ENCODE results near the gene SLC16A5.
"Not testable (repeated sequence)": the region's sequence is repeated elsewhere in the genome, so short reads cannot be mapped to it uniquely, and the experiment has no call there.

The SLC16A5 gene

DNA sequence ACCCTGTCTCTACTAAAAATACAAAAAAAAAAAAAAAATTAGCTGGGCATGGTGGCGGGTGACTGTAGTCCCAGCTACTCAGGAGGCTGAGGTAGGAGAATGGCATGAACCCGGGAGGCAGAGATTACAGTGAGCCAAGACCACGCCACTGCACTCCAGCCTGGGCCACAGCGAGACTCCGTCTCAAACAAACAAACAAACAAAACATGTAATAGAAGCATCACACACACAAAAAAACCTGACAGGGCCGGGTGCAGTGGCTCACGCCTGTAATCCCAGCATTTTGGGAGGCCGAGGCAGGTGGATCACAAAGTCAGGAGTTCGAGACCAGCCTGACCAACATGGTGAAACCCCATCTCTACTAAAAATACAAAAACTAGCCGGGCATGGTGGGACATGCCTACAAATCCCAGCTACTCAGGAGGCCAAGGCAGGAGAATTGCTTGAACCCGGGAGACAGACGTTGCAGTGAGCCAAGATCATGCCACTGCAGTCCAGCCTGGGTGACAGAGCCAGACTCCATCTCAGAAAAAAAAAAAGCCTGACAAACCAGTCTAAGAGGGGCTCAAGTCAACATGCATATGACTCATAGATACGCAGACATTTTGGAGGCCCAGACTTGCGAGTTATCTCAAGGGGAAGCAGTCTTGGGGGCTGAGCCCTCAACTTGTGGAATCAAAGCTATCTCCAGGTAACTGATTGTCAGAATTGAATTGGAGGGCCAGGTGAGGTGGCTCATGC lies 46.0 kb downstream of the SLC16A5 start:
- not testable (repeated sequence) for DNase-seq (ENCODE audit: low spot score)

DNA sequence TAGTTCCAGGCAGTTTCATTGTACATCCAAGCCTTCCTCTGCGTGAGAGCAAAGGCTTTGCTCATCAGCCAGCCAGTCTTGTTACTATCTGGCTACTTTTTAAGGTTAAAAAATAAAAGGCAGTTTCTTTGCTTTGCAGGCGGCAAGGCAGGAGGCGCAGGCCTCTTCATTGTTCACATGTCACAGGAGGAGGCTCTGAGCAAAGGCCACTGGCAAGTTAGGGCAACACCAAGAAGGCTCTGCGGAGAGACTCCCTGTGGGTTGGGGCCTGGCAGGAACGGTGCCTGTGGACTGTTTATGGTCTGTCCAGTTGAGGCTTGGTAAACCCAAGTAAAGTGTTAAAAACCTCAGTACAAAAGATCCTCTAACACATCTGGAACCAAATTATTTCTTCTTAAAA lies 47.7 kb downstream of the SLC16A5 start:
- no peak for DNase-seq (ENCODE audit: low spot score)

DNA sequence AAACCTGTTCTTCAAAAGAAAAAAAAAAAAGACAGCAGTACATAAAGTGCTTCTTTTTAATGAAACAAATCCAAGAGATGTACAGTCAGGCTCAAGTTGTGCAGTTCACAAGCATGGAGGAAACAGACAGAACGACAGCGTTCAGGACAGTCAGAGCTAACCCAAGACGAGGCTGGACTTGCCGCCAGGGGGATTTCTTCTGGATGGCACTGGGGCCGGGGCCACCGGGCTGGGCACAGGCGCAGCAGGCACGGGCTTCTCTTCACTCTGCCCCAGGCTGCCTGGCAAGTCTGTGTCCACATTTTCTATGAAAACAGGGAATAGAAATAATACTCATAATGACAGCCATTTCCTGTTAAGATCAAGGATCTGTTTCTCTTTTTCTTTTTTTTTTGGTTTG lies 48.2 kb downstream of the SLC16A5 start:
- DNase-seq (ENCODE audit: low spot score): no peak

DNA sequence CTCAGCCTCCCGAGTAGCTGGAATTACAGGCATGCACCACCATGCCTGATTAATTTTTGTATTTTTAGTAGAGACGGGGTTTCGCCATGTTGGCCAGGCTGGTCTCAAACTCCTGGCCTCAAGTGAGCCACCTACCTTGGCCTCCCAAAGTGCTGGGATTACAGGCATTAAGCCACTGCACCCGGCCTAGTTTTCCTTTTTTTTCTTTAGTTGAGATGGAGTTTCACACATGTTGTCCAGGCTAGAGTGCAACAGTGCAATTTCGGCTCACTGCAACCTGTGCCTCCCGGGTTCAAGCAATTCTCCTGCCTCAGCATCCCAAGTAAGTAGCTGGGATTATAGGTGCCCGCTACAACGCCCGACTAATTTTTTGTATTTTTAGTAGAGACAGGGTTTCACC lies 50.0 kb downstream of the SLC16A5 start:
- DNase-seq (ENCODE audit: low spot score): not testable (repeated sequence)

DNA sequence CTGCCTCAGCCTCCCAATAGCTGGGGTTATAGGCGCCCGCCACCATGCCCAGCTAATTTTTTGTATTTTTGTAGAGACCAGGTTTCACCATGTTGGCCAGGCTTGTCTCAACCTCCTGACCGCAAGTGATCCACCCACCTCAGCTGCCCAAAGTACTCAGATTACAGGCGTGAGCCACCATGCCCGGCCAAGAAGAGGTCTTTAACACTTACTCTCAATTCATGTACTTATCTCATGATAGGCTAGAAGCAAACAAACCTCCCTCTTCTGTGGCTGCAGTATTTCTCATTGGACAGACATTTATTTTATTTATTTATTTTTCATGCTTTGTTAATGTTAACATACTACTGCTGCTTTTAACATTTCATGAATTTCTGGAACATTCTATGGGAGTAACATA lies 50.8 kb downstream of the SLC16A5 start:
- DNase-seq (ENCODE audit: low spot score): no peak

DNA sequence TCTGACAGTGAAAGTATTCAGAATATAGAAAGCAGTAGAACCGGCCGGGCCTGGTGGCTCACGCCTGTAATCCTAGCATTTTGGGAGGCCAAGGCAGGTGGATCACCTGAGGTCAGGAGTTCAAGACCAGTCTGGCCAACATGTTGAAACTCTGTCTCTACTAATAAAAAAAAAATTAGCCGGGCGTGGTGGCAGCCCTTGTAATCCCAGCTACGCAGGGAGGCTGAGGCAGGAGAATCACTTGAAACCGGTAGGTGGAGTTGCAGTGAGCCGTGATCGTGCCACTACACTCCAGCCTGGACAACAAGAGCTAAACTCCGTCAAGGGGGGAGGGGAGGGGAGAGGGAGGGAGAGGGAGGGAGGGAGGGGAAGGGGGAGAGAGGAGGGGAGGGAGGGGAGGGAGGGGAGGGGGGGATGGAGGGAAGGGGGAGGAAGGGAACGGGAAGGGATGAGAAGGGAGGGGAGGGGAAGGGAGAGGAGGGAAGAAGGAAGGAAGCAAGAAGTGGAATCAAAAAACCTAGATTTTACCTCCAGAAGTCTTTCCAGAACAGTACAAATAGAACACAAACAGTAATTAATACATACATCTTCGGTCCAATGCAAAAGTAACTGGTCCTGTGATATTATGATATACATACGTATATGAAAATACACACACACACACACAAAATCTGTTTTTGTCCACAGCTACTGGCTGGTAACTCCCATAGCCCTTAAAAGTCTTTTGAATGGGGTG lies 54.6 kb downstream of the SLC16A5 start:
- DNase-seq (ENCODE audit: low spot score): no peak

DNA sequence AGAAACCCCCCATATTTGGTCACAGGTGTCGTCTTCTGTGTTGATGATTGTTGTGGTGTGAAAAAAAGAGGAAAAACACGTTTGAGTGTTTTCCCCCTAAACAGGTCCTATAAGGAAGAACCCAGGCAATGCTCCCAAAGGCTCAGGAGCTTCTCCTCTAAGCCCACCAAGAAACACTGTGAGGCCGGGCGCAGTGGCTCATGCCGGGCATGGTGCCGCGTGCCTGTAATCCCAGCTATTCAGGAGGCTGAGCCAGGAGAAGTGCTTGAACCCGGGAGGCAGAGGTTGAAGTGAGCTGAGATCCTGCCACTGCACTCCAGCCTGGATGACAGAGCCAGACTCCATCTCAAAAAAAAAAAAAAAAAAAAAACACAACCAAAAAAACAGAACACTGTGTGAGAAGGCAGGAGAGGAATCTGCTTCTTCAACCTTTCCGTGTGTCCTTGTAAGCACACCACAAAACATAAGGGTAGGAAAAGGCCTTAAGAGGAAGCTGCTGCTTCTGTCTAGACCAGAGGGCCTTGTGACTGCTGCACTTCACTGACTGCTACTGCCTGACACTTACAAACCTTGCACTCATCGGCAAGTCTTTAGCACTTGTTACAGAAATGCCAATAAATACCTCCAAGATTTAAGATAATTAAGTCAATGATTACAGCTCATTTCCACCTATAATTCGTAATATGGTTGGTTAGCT lies 57.2 kb downstream of the SLC16A5 start:
- no peak for DNase-seq (ENCODE audit: low spot score)

DNA sequence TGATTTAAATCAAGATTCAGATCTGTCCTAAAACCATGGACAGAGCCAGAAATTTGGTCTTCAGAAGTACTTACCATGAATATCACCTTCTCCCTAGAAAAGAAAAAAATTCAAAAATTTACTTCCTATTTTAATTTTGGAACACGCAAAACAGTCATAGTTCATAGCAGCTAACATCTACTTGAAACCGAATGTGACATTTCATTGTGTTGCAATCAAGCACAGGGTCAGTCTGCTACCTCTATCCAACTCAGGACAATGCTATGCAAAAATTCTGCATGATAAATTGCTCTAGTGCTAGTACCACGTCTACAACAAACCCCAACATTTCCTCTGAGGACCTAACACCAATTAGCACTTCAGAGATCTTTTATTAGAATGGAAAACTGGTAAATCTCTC lies 58.8 kb downstream of the SLC16A5 start:
- DNase-seq (ENCODE audit: low spot score): no peak

DNA sequence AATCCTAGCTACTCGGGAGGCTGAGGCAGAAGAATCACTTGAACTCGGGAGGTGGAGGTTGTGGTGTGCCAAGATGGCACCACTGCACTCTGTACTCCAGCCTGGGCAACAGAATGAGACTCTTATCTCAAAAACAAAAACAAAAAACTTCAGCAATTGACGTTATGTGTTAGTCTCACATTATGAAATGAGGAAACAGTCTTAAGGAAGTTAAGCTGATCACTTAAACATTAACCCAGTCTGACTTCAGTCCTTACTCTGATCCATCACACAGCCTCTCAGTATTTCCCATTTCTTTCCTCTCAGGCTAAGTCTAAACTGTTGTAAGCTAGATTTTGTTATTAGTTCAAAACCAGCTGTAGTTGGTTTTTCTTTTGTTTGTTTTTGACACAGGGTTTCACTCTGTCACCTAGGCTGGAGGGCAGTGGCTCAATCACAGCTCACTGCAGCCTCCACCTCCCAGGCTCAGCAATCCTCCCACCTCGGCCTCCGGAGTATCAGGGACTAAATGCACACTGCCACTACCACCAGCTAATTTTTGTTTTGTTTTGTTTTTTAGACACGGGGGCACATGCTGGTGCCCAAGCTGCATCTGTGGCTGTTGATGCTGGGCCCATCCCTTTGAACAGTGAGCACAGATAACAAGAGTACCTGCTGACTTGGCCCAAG lies 60.3 kb downstream of the SLC16A5 start:
- no peak for DNase-seq (ENCODE audit: low spot score)

DNA sequence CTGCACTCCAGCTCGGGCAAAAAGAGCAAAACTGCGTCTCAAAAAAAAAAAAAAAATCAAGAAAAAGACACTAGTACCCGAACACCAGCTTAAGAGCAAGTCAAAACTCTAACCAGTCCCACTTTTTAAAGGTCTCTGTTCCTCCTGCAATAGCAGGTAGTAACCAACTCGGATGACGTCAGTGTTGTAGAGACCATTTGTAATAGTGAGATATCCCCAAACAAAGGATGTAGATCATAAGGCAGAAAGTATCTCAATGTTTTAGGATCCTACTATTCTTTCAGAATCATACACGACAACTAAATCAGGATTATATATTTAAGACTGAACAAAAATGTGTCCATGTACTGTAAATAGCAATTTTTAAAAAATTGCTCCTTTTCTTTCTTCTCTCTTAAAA lies 64.2 kb downstream of the SLC16A5 start:
- DNase-seq (ENCODE audit: low spot score): no peak

DNA sequence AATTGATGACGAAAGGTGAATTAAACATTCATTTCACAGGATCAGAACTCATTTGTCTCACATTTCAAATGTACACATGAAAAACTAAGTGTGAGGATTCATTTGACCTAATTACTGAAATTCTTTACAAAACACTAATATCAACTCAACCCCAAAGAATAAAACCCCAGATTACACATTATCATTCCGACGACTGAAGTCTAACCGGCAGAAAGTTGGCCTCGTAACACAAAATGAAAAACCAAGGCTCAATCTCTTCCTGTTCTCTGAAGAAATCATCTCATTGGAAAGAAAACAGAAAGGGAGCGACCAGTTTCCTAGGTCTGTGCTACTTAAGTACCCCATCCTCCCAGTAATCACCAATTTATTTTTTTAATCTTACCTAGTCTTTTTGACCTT lies 64.8 kb downstream of the SLC16A5 start:
- DNase-seq (ENCODE audit: low spot score): no peak

DNA sequence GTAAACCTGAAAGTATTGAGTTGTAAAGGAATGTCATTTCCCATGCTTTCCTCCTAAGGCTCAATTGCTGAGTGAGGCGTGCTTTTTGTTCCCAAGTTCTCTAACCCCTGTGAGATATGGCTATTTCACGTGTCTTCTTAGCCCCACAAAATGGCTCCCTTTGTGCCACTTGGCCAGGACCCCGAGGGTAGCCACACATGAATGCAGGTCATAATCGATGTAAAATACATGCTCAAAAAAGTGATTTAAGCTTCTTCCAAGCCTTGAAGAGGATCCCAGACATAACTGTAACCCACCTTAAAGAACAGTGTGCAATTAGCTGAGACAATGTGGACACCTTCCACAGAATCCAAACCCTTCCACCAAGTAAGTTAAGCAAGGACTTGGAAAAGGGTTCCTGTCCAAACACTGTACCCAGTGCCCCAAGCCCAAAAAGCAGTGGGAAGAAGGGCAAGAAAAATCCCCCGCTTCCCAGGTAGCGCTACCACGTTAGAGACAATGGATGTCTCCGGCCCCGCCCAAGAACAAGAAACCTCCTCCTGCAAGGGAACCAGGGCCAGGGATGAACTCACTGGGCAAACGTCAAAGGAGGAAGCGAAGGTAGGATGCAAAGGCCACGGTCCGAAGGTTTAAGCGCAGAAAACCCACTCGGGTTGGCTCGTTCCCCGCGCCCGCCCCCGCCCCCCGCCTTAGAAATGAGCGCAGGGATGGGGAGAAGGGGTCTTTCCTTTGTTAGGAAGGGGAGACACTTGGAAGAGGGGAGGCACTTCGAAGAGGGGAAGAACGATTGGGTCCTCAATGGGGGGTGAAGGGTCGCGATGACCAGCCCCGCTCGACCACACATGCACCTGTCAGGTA lies 65.4 kb downstream of the SLC16A5 start:
- no peak for DNase-seq (ENCODE audit: low spot score)

DNA sequence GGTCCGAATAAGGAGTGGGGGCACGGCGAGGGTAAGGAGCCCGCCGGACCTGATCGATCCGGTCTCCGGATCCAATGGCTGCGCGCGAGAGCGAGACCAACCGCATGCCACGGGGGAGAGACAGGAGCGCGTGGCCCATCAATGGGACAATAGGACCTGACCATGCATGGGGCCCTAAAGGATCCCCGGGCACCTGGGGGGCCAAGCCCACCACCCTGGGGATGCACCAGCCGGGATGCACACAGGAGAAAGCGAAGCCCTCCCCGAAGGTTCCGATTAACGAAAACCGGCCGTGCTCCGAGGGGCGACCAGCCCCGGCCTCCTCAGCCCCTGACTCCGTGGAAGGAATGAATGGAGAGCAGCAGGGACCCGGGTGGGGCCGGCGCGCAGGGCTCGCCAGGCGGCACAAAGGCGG lies 66.0 kb downstream of the SLC16A5 start:
- DNase-seq (ENCODE audit: low spot score): no peak

DNA sequence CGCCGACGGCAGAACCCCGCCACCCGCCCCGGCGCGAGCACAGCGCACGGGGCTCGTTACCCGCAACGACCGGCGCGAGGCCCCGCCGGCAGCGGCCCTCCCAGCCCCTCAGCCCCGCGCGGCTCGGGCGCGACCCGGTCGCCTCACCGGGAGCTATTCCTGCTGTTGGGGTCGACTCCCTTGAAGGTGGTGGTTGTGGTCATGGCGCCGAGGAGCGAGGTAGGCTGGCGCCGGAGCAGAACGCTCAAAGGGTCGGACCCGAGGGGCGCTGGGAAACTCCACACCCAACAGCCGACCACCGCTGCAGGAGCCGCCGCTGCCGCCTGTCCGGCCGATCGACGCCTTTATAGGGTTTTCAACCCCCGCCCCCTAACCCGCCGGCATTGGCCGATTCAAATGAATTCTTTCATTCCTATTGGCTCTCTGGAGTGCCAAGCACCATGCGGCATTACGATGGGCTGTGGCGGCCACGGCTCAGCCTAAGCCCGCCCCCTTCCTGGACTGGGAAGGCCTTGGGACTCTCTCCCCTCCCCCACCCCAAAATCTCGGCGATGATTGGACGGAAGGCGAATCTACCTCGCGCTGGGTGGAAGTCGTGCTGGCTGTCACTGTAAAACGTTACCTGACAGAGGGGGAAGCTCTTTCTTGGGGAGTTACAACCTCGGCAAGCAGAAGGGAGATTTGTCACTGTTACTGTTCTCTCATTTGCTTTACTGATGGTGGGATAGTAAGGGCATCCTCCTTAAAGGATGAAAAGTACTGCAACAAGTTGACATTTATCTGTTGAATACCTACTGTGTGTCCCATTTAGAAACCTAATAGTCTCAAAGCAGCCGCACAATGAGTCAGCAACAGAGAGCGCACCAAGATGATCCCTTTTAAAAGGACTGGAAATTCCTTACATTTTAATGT lies 66.7 kb downstream of the SLC16A5 start, which contains the start of gene JPT1:
JPT1 (minus strand) TSS at position 318 of the 912 bp plus-strand sequence; CDS start at position 203, 115 bp downstream.
- peak; percentile 97 for DNase-seq (ENCODE audit: low spot score)

DNA sequence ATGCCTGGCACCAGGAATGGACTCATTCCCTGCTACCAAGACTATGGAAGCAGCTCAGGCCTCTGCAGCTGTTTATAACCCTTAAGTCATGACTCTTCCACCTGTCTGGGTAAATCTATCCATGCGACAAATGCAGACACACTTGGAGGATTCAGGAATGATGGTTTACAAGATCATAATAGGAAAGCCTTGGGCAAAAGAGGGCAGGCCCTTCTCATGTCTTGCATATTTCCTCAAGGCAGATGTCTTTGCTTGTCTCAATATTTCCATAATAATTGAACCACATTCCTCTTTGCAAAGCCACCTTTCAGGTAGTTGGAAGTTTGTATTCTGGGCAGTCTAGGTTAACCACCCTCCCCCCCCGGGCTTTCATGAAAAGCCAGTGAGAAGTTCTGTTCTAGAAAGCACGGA lies 67.4 kb downstream of the SLC16A5 start:
- DNase-seq (ENCODE audit: low spot score): no peak

Data from left forelimb (tissue), 1 donor.